ENCODE results near the gene LPAR5. TPM values are rescaled to one million over a fixed set of nuclear protein-coding genes. Genes with fewer than 3 reads are reported as not detected.

The LPAR5 gene
- total RNA-seq, 6 experiments from 2014 or later: 0.31 to 1.5 (median 0.78) TPM

DNA sequence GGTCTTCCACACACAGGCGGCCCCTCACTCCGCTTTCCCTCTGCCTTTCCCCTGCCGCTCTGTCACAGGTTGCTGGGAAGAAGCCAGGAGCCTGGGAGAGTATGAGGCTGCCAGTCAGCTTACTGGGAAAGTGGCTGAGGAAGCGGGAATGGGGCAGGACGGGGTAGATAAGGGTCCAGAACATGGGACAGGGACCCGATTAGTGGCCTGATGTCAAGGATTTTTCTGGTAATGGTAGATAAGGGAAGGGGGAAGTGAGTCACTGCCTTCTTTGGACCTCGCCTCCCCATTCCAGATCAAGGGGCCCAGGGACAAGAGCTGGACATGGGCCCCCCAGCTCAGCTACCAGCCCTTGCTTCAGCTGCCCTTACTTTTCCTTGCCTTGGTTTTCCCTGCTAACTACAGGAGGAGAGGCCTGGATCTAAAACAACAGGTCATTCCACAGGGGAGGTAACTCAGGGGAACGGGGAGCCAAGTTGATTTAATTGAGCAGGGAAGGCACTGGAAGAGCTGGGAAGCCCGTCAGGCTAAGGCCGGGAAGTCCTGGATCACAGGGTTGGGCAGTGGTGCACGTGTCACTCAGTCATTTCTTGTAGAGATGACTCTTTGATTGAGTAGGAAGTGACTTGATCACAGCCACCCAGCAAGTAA is 3.5 kb upstream of the LPAR5 start:
- Histone ChIP-seq H3K27ac (peak overlapping the region in 1 of 3 donors; percentile 38), H3K4me3 (no peak overlapping the region), H3K9me3 (no peaks in the 10 kb centered on the region), H3K27me3 (no peaks in the 10 kb centered on the region), H3K4me1 (no peaks in the 10 kb centered on the region), H3K36me3 (no peaks in the 10 kb centered on the region)
- 49% methylated on average over 8 of the region's 11 CpGs for WGBS (ENCODE audit: insufficient coverage, low coverage, low lambda C conversion rate, missing lambda C conversion rate)
- intact Hi-C loops (cut with DNase I): no loop called here
- DNase-seq (no peak), ATAC-seq (peak; percentile 13 to 54 (median 35))
- TF ChIP-seq CTCF (IDR thresholded peaks at IDR 0.05) (no peak), POLR2A (IDR thresholded peaks at IDR 0.05) (no peak)

- H3K27me3 ChIP-seq: no peaks in the 10 kb centered on the region
- no peaks in the 10 kb centered on the region for H3K4me1 ChIP-seq
- no peak for TF ChIP-seq CTCF (IDR thresholded peaks at IDR 0.05)
- no peaks in the 10 kb centered on the region for H3K36me3 ChIP-seq
- DNase-seq (no peak), ATAC-seq (peak in 2 of 4 donors; percentile 22 to 31)
- no peaks in the 10 kb centered on the region for H3K9me3 ChIP-seq
- H3K27ac ChIP-seq: no peak overlapping the region
- H3K4me3 ChIP-seq: no peak overlapping the region
- 39% methylated on average over 4 of the region's 9 CpGs for WGBS (ENCODE audit: insufficient coverage, low coverage, low lambda C conversion rate, missing lambda C conversion rate)
- intact Hi-C loops (cut with DNase I): no loop called here
These were observed 2.5 kb upstream of the LPAR5 start for GRCh38 chr12:6638305-6638704.

GRCh38 chr12:6635375-6635855 is 344 bp downstream of the LPAR5 start:
- ATAC-seq (peak in 2 of 4 donors; percentile 11 to 17), DNase-seq (no peak)
- H3K36me3 ChIP-seq: no peaks in the 10 kb centered on the region
- H3K4me1 ChIP-seq: no peaks in the 10 kb centered on the region
- intact Hi-C loops (cut with DNase I): no loop called here
- no peak overlapping the region for H3K4me3 ChIP-seq
- H3K27me3 ChIP-seq: no peaks in the 10 kb centered on the region
- WGBS (ENCODE audit: insufficient coverage, low coverage, low lambda C conversion rate, missing lambda C conversion rate): 65% methylated on average over 2 of the region's 5 CpGs
- TF ChIP-seq CTCF (IDR thresholded peaks at IDR 0.05) (no peak), POLR2A (IDR thresholded peaks at IDR 0.05) (no peak)
- no peaks in the 10 kb centered on the region for H3K9me3 ChIP-seq
- H3K27ac ChIP-seq: no peak overlapping the region

GRCh38 chr12:6632026-6632983 is 3.5 kb downstream of the LPAR5 start:
- 48% methylated on average over 18 of the region's 21 CpGs for WGBS (ENCODE audit: insufficient coverage, low coverage, low lambda C conversion rate, missing lambda C conversion rate)
- TF ChIP-seq CTCF (IDR thresholded peaks at IDR 0.05): no peak
- TF ChIP-seq POLR2A (IDR thresholded peaks at IDR 0.05): no peak
- H3K27ac ChIP-seq: peak overlapping the region in 2 of 3 donors; percentile 13 to 37
- DNase-seq (no peak), ATAC-seq (peak; percentile 60 to 74 (median 72))
- intact Hi-C loops (cut with DNase I): no loop called here
- H3K36me3 ChIP-seq: no peaks in the 10 kb centered on the region
- H3K9me3 ChIP-seq: no peaks in the 10 kb centered on the region
- H3K27me3 ChIP-seq: no peaks in the 10 kb centered on the region
- no peaks in the 10 kb centered on the region for H3K4me1 ChIP-seq
- H3K4me3 ChIP-seq: no peak overlapping the region
